ENCODE results near the gene SPRYD7.
"Not testable (repeated sequence)": the region's sequence is repeated elsewhere in the genome, so short reads cannot be mapped to it uniquely, and the experiment has no call there.

SPRYD7 gene, protein sequence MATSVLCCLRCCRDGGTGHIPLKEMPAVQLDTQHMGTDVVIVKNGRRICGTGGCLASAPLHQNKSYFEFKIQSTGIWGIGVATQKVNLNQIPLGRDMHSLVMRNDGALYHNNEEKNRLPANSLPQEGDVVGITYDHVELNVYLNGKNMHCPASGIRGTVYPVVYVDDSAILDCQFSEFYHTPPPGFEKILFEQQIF

DNA sequence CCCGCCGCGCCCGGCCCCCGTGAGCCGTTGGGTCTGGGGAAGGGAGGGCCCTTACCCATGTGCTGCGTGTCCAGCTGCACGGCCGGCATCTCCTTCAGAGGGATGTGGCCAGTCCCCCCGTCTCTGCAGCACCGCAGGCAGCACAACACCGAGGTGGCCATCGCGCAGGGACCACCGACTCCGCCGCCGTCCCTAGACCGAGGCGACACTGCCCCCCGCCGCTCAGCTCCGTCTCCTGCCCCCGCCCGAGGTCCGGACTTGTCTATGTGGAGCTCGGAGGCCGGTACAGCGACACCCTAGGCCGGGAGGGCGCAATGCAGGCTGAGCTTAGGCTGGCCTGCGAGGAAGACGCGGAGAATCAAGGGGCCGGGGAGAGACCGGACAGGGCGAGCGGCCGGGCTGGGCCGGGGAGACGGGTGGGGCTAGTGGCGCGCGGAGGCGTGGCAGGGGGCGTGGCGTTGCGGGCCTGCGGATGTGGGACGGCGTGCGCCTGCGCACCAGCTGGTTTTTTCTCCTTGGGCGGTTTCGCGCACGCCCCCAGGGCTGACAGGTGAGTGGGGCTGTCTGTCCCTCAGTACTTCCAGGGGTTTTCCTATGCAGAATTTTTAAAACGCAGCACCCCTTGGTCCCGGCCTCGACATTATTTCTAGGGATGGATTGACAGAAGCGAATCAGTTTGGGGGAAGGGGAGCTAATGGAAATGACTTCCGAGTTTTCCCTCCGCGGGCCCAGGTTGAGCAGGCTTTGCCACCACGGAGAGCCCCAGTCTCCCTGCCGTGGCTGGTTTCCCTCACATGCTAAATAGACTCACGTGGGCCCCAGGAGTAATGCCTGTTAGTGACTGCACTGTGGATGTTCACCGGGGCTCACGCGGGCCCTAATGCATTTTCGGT is at the start of gene SPRYD7:
Gene SPRYD7, minus strand, starts transcription at position 266 of the 893 bp plus-strand sequence. Its CDS starts 105 bp downstream, at position 161.
- peak; percentile 93 for DNase-seq

DNA sequence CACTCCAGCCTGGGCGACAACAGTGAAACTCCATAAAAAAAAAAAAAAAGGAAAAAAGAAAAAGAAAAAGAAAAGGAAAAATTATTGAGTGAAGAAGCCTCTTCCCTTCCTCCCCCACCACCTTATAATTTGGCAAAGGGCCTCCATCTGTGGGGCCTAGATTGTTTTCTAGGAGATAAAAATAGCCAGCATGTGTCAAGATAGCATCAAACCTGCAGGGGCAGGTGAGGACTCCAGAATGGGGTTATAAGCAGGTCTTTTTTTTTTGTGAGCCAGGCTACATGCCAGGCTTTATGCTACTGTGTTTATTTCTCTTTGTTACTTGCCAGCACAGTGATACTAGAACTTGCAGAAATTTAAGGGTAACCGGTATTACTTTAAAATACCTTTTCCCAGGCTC is 49.0 kb upstream of the SPRYD7 start:
- DNase-seq = no peak

DNA sequence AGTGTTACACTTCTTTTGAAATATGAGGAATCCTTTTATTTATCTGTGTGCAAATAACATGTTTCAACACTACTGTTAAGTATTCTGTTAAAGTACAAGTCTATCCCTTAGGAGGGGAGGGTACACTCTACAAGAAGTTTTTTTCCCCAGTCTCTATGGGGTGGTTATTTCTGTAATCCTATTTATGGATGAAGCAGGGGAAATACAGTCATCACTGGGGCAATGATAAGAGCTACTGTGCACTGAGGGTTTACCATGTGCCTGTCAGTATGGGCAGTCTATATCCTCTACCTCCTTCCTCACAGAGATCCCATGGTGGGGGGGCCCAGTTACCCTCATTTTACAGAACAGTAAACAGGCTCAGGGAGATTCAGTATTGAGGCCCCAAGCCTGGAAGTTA is 44.1 kb upstream of the SPRYD7 start:
- DNase-seq = no peak

DNA sequence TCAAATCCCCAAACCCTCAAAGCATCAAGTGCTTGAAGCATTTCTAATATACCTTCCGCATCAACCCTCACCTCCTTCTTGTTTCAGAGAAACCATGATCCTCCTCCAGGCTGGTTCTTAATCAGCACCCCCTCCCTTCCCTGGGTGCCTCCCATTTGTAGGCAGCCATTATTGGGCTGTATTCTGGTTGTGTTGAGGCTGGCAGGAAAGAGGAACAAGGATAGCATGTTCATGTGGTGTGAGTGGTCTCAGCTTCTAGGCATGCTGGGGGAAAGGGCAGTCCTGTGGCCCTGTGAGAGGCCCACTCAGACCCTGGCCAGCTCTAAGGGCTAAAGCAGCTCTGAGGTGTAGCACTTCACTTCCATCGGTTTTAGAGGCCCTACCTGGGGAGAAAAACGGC is 41.9 kb upstream of the SPRYD7 start:
- DNase-seq = no peak

- no peak for DNase-seq
These were observed 40.4 kb upstream of the SPRYD7 start for GRCh38 chr13:49976314-49977258.

- DNase-seq = no peak
These were observed 39.7 kb upstream of the SPRYD7 start for GRCh38 chr13:49975826-49976225.

DNA sequence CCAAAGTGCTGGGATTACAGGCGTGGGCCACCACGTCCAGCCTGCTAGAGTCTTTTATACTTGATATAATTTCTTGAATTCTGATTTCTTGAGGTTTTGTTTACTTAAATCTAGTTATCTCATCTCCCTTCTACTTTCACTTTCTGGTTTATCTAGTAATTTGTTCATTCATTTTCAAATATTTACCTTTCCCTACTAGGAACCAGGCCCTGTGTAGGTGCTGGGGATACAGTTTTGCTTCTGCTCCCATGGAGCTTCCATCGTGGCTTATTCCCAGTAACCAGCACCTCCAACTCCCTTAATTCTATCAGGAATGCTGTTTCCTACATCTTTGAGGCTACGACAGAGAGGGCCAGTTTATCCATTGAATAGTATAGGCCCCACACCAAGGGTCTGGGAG is 36.6 kb upstream of the SPRYD7 start:
- DNase-seq = no peak

DNA sequence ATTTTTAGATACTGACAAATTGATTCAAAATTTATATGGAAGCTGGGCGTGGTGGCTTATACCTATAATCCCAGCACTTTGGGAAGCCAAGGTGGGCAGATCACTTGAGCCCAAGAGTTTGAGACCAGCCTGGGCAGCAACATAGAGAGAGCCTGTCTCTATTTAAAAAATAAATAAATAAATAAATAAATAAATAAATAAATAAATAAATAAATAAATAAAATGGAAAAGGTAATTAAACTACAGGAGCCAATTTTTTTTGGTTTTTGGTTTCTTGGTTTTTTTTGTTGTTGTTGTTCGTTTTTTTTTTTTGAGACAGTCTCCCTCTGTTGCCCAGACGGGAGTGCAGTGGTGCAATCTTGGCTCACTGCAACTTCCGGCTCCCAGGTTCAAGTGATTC is 31.3 kb upstream of the SPRYD7 start:
- no peak for DNase-seq

- DNase-seq = no peak
These were observed 22.2 kb upstream of the SPRYD7 start for GRCh38 chr13:49958321-49958720.

GRCh38 chr13:49956131-49956530 is 20.0 kb upstream of the SPRYD7 start:
- DNase-seq = no peak

DNA sequence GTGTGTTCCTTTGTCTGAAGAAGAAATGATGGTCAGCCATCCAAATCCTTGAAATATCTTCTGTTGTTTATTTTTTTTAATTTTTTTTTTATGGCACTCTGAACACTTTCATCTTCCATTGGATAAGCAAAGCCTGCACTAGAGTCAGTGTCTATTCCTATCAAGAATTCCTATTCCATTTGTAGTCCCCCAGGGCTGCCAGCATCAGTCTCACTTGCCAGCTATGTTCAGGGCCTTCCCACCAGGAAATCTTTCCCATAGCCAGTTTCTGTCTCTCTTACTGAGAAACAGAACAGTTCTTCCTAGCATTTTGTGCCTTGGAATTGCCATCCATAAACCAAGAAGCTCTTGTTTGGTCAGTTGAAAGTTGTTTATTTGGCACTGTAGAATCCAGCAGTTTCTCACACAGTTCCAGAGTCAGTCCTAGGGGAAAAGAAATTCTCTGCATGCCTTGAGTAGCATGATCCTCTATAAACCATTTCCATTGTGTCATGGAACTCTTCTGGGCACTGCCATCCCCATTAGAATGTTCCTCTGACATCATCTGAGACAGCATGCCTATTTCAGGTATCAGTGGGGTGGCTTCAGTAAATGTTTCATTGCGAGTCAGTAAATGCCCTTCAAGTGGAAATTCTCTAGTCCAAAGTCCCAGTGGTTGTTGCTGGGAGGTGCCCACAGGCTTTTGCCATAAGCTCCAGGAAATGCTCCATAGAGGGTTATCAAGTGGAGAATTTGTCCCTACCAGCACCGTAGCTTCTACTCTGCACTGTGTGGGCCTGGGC is 18.7 kb upstream of the SPRYD7 start:
- DNase-seq = no peak

GRCh38 chr13:49953560-49953959 is 17.4 kb upstream of the SPRYD7 start:
- no peak for DNase-seq

- no peak for DNase-seq
These were observed 15.8 kb upstream of the SPRYD7 start for GRCh38 chr13:49951754-49952535.

GRCh38 chr13:49948777-49949270 is 12.7 kb upstream of the SPRYD7 start:
- DNase-seq = not testable (repeated sequence)

DNA sequence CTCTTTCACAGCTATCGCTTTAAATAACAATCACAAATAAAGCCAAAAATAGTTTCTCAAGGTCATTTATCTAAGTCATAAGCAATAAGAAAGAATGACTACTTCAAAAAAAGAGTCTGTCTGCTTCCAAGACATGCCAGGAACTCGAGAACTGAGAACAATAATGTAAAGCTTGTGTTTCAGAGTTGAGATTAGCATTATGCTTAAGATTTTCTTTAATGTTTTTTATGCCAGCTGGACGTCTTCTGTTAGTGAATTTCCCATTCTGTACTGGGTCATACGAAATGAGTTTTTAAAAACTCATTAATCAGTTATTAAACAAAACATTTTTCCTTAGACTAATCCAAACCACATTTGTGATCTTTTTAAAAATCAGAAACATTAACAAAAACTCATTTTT is 3.2 kb upstream of the SPRYD7 start:
- no peak for DNase-seq

- no peak for DNase-seq
These were observed 2.8 kb upstream of the SPRYD7 start for GRCh38 chr13:49938921-49939320.

DNA sequence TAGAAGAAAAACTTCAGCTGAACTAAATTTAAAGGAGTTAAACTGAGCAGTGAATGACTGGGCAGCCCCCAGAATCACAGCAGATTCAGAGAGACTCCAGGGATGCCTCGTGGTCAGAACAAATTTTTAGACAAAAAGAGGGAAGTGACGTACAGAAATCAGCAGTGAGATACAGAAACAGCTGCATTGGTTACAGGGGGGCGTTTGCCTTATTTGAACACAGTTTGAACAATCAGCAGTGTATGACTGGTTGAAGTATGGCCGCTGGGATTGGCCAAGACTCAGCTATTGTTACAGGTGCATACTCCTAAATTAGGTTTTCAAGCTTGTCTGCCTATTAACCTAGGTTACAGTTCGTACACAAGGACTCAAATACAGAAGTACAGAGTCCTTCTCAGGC is 2.2 kb upstream of the SPRYD7 start:
- peak; percentile 33 for DNase-seq

GRCh38 chr13:49936968-49937273 is 781 bp upstream of the SPRYD7 start:
- DNase-seq = no peak

DNA sequence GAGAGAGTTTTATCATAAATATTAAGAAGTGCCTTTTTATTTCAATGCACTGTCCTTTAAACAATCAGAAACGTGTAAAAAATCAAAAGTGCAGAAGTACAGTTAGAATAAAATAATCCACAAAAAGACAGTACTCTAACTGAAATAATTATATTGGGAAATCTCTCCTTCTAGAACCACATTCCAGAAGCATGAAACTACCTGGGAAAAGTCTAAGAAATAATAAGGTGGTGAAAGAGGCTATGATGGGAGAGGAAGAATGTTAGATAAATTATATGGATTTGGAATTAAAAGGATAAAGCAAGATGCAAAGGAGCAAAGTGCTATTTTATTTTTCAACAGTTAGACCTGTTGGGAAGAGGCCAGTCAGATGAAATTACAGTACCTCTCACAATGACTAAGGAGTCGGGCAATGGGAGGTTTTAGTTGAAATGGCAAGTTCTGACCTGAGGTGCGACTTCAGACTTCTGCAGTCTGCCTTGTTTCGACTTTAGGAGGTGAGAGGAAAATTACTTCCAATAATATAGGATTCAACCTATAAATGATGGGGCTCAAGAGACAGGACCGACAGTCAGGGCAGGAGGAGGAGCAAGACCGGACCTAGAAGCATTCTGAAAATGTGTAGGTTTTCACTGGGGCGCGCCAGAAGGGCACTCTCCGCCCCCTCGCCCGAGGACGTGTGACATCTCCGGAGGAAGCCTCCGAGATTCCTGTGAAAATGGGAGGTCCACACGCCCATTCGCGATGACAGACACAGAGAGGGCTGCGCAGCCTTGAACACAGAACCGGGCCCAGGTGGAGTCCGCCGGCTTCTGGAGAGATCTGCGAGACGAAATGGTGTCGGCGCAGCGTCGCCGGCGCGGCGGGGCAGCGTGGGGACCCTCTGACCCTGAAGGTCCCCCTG is 717 bp downstream of the SPRYD7 start:
- no peak for DNase-seq

GRCh38 chr13:49933511-49933910 is 2.6 kb downstream of the SPRYD7 start:
- no peak for DNase-seq

- no peak for DNase-seq
These were observed 3.3 kb downstream of the SPRYD7 start for GRCh38 chr13:49932868-49933267.
